ENCODE data around the gene TTLL10.

The TTLL10 gene

GRCh38 chr1:1157426-1157913, 16.2 kb upstream of the TTLL10 start:
- in situ Hi-C loops (cut with MboI; ENCODE audit: low sequenced_read_pairs) = no loop called here
- H3K9me3 ChIP-seq = no peaks in the 10 kb centered on the region

GRCh38 chr1:1157914-1158710, 15.6 kb upstream of the TTLL10 start:
- H3K9me3 ChIP-seq = no peaks in the 10 kb centered on the region
- no peak overlapping the region for H3K4me3 ChIP-seq
- H3K4me1 ChIP-seq = peaks cover 4% of the 10 kb centered on the region; the same call in 1 of the 2 replicates
- H3K27me3 ChIP-seq (ENCODE audit: low read depth) = no peaks in the 10 kb centered on the region
- no peaks in the 10 kb centered on the region for H3K36me3 ChIP-seq (replicated peaks)
- in situ Hi-C loops (cut with MboI; ENCODE audit: low sequenced_read_pairs) = no loop called here
- no peak for DNase-seq (ENCODE audit: low spot score in 2 of 2)

More at GRCh38 chr1:1157426-1157913, 16.2 kb upstream of the TTLL10 start:
- no peak overlapping the region for H3K4me3 ChIP-seq
- no peak for DNase-seq (ENCODE audit: low spot score in 2 of 2)
- H3K27me3 ChIP-seq (ENCODE audit: low read depth) = no peaks in the 10 kb centered on the region
- H3K36me3 ChIP-seq (replicated peaks) = no peaks in the 10 kb centered on the region
- H3K4me1 ChIP-seq = peaks cover 4% of the 10 kb centered on the region; the same call in 1 of the 2 replicates

- in situ Hi-C loops (cut with MboI; ENCODE audit: low sequenced_read_pairs) = no loop called here
- H3K4me1 ChIP-seq = peaks cover 1% of the 10 kb centered on the region; the same call in 1 of the 2 replicates
- no peaks in the 10 kb centered on the region for H3K27me3 ChIP-seq (ENCODE audit: low read depth)
- no peaks in the 10 kb centered on the region for H3K36me3 ChIP-seq (replicated peaks)
- H3K9me3 ChIP-seq = no peaks in the 10 kb centered on the region
- H3K4me3 ChIP-seq = no peak overlapping the region
- DNase-seq (ENCODE audit: low spot score in 2 of 2) = no peak
Measured at GRCh38 chr1:1160281-1160930, 13.3 kb upstream of the TTLL10 start.

GRCh38 chr1:1161078-1161682, 12.5 kb upstream of the TTLL10 start:
- H3K9me3 ChIP-seq = no peaks in the 10 kb centered on the region
- H3K4me1 ChIP-seq = no peaks in the 10 kb centered on the region
- no peaks in the 10 kb centered on the region for H3K27me3 ChIP-seq (ENCODE audit: low read depth)
- in situ Hi-C loops (cut with MboI; ENCODE audit: low sequenced_read_pairs) = no loop called here
- no peaks in the 10 kb centered on the region for H3K36me3 ChIP-seq (replicated peaks)
- DNase-seq (ENCODE audit: low spot score in 2 of 2) = no peak
- no peak overlapping the region for H3K4me3 ChIP-seq

GRCh38 chr1:1161683-1162079, 12.0 kb upstream of the TTLL10 start:
- in situ Hi-C loops (cut with MboI; ENCODE audit: low sequenced_read_pairs) = no loop called here
- H3K4me1 ChIP-seq = no peaks in the 10 kb centered on the region
- no peaks in the 10 kb centered on the region for H3K9me3 ChIP-seq
- H3K36me3 ChIP-seq (replicated peaks) = no peaks in the 10 kb centered on the region
- no peak for DNase-seq (ENCODE audit: low spot score in 2 of 2)
- no peaks in the 10 kb centered on the region for H3K27me3 ChIP-seq (ENCODE audit: low read depth)
- H3K4me3 ChIP-seq = no peak overlapping the region

- Histone ChIP-seq H3K4me1 (no peaks in the 10 kb centered on the region), H3K36me3 (replicated peaks) (no peaks in the 10 kb centered on the region), H3K4me3 (no peak overlapping the region), H3K9me3 (no peaks in the 10 kb centered on the region), H3K27me3 (ENCODE audit: low read depth) (no peaks in the 10 kb centered on the region)
- no peak for DNase-seq (ENCODE audit: low spot score in 2 of 2)
- in situ Hi-C loops (cut with MboI; ENCODE audit: low sequenced_read_pairs) = no loop called here
Measured at GRCh38 chr1:1162597-1163537, 10.8 kb upstream of the TTLL10 start.

GRCh38 chr1:1163538-1164070, 10.1 kb upstream of the TTLL10 start:
- Histone ChIP-seq H3K4me1 (no peaks in the 10 kb centered on the region), H3K4me3 (no peak overlapping the region), H3K36me3 (replicated peaks) (no peaks in the 10 kb centered on the region)

GRCh38 chr1:1164361-1164700, 9.3 kb upstream of the TTLL10 start:
- no peak for DNase-seq (ENCODE audit: low spot score in 2 of 2)
- no peak overlapping the region for H3K4me3 ChIP-seq
- in situ Hi-C loops (cut with MboI; ENCODE audit: low sequenced_read_pairs) = no loop called here

More at GRCh38 chr1:1163538-1164070, 10.1 kb upstream of the TTLL10 start:
- DNase-seq (ENCODE audit: low spot score in 2 of 2) = no peak
- Histone ChIP-seq H3K27me3 (ENCODE audit: low read depth) (peaks cover 4% of the 10 kb centered on the region), H3K9me3 (no peaks in the 10 kb centered on the region)
- in situ Hi-C loops (cut with MboI; ENCODE audit: low sequenced_read_pairs) = no loop called here

GRCh38 chr1:1164701-1165451, 8.8 kb upstream of the TTLL10 start:
- no peaks in the 10 kb centered on the region for H3K4me1 ChIP-seq
- DNase-seq (ENCODE audit: low spot score in 2 of 2) = no peak
- H3K27me3 ChIP-seq (ENCODE audit: low read depth) = peaks cover 17% of the 10 kb centered on the region
- no peaks in the 10 kb centered on the region for H3K36me3 ChIP-seq (replicated peaks)
- no peak overlapping the region for H3K4me3 ChIP-seq
- no peaks in the 10 kb centered on the region for H3K9me3 ChIP-seq
- in situ Hi-C loops (cut with MboI; ENCODE audit: low sequenced_read_pairs) = no loop called here

More at GRCh38 chr1:1164361-1164700, 9.3 kb upstream of the TTLL10 start:
- Histone ChIP-seq H3K4me1 (no peaks in the 10 kb centered on the region), H3K9me3 (no peaks in the 10 kb centered on the region), H3K36me3 (replicated peaks) (no peaks in the 10 kb centered on the region), H3K27me3 (ENCODE audit: low read depth) (peaks cover 12% of the 10 kb centered on the region)

GRCh38 chr1:1165485-1165884, 8.2 kb upstream of the TTLL10 start:
- no peak overlapping the region for H3K4me3 ChIP-seq
- no peaks in the 10 kb centered on the region for H3K4me1 ChIP-seq
- peaks cover 23% of the 10 kb centered on the region for H3K27me3 ChIP-seq (ENCODE audit: low read depth)
- DNase-seq (ENCODE audit: low spot score in 2 of 2) = no peak
- in situ Hi-C loops (cut with MboI; ENCODE audit: low sequenced_read_pairs) = no loop called here
- H3K36me3 ChIP-seq (replicated peaks) = no peaks in the 10 kb centered on the region
- no peaks in the 10 kb centered on the region for H3K9me3 ChIP-seq

- no peaks in the 10 kb centered on the region for H3K9me3 ChIP-seq
- in situ Hi-C loops (cut with MboI; ENCODE audit: low sequenced_read_pairs) = no loop called here
- H3K4me3 ChIP-seq = no peak overlapping the region
- H3K36me3 ChIP-seq (replicated peaks) = no peaks in the 10 kb centered on the region
- H3K27me3 ChIP-seq (ENCODE audit: low read depth) = peaks cover 28% of the 10 kb centered on the region
- no peaks in the 10 kb centered on the region for H3K4me1 ChIP-seq
- no peak for DNase-seq (ENCODE audit: low spot score in 2 of 2)
Measured at GRCh38 chr1:1165900-1166421, 7.7 kb upstream of the TTLL10 start.

- Histone ChIP-seq H3K36me3 (replicated peaks) (no peaks in the 10 kb centered on the region), H3K27me3 (ENCODE audit: low read depth) (peaks cover 37% of the 10 kb centered on the region), H3K9me3 (no peaks in the 10 kb centered on the region), H3K4me3 (no peak overlapping the region), H3K4me1 (no peaks in the 10 kb centered on the region)
- no peak for DNase-seq (ENCODE audit: low spot score in 2 of 2)
- in situ Hi-C loops (cut with MboI; ENCODE audit: low sequenced_read_pairs) = no loop called here
Measured at GRCh38 chr1:1166642-1167397, 6.9 kb upstream of the TTLL10 start.

All from HAP-1 (cell line).